ENCODE measurements around the gene TBC1D1. TPM values are rescaled to one million over a fixed set of nuclear protein-coding genes. Genes with fewer than 3 reads are reported as not detected.

Gene TBC1D1
- total RNA-seq, 4 donors from 2014 or later = 122 to 258 (median 139) TPM

DNA sequence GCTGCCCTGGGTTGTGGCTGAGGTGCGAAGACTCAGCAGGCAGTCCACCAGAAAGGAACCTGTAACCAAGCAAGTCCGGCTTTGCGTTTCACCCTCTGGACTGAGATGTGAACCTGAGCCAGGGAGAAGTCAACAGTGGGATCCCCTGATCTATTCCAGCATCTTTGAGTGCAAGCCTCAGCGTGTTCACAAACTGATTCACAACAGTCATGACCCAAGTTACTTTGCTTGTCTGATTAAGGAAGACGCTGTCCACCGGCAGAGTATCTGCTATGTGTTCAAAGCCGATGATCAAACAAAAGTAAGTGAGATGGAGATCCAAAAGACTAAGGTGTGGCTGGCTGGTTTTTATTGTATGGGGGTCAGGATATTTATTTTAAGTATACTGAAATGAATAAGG, 11.3 kb downstream of the TBC1D1 start:
- 65 to 75% methylated on average over 3 to 7 of the region's 7 CpGs for WGBS, 2 donors (ENCODE audit: low coverage in 1 of 2)
- H3K9me3 ChIP-seq = no peaks in the 10 kb centered on the region
- H3K36me3 ChIP-seq = no peaks in the 10 kb centered on the region
- no peak overlapping the region for H3K4me3 ChIP-seq
- no peaks in the 10 kb centered on the region for H3K27me3 ChIP-seq
- TF ChIP-seq EP300 (IDR thresholded peaks at IDR 0.05; ENCODE audit: low read depth) = no peak
- intact Hi-C loops (cut with DNase I; ENCODE audit: low total_unique reads) = no loop called here
- H3K4me1 ChIP-seq = peaks cover 0 to 5% (median 0%) of the 10 kb centered on the region in 4 donors
- in situ Hi-C loops (cut with MboI; ENCODE audit: low pct_ligation_motif_present in 1 of 4, low pct_unique_long_range_greater_than_20kb in 1 of 4, low sequenced_read_pairs in 3 of 4) = no loop called here
- no peak overlapping the region for H3K27ac ChIP-seq
- no peak for DNase-seq

- TF ChIP-seq EP300 (IDR thresholded peaks at IDR 0.05; ENCODE audit: low read depth) = no peak
- TF ChIP-seq CTCF (IDR thresholded peaks at IDR 0.05) = no peak
- TF ChIP-seq POLR2A (IDR thresholded peaks at IDR 0.05) = no peak
- TF ChIP-seq POLR2AphosphoS5 (IDR thresholded peaks at IDR 0.05) = no peak
- WGBS, 2 donors (ENCODE audit: low coverage in 1 of 2) = 79 to 86% methylated on average over 8 to 9 of the region's 9 CpGs
- no peaks in the 10 kb centered on the region for H3K27me3 ChIP-seq
- peaks cover 0 to 5% (median 2%) of the 10 kb centered on the region in 4 donors for H3K4me1 ChIP-seq
- in situ Hi-C loops (cut with MboI; ENCODE audit: low pct_ligation_motif_present in 1 of 4, low pct_unique_long_range_greater_than_20kb in 1 of 4, low sequenced_read_pairs in 3 of 4) = no loop called here
- H3K27ac ChIP-seq = no peak overlapping the region
- intact Hi-C loops (cut with DNase I; ENCODE audit: low total_unique reads) = no loop called here
- H3K9me3 ChIP-seq = no peaks in the 10 kb centered on the region
- H3K36me3 ChIP-seq = no peaks in the 10 kb centered on the region
- no peak overlapping the region for H3K4me3 ChIP-seq
- DNase-seq = no peak
Observed at GRCh38 chr4:37902738-37903693, 12.1 kb downstream of the TBC1D1 start.

DNA sequence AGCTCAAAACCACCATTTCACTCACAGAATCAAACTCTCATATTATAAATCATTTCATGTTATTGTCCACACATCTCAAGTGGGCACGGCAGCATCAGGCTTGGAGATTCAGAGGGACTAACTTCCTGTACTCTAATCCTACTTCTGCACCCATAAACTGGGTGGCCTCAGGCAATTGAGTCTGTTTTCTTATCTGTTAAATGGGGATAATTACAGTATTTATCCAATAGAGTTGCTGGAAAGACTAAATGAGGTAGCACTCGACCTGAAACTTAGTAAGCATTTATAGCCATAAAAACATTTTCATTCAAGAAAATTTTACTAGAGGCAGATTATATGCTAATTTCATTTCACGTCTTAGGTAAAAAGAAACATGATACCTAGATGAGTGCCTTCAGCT, 13.0 kb downstream of the TBC1D1 start:
- intact Hi-C loops (cut with DNase I; ENCODE audit: low total_unique reads) = no loop called here
- no peak for DNase-seq
- in situ Hi-C loops (cut with MboI; ENCODE audit: low pct_ligation_motif_present in 1 of 4, low pct_unique_long_range_greater_than_20kb in 1 of 4, low sequenced_read_pairs in 3 of 4) = no loop called here
- WGBS, 2 donors (ENCODE audit: low coverage in 1 of 2) = 68 to 80% methylated on average over 3 of the region's 3 CpGs
- Histone ChIP-seq H3K27ac (no peak overlapping the region), H3K36me3 (no peaks in the 10 kb centered on the region), H3K4me3 (no peak overlapping the region), H3K4me1 (peaks cover 0 to 7% (median 3%) of the 10 kb centered on the region in 4 donors), H3K27me3 (no peaks in the 10 kb centered on the region), H3K9me3 (no peaks in the 10 kb centered on the region)
- TF ChIP-seq POLR2A (IDR thresholded peaks at IDR 0.05) = no peak
- TF ChIP-seq CTCF (IDR thresholded peaks at IDR 0.05) = no peak
- TF ChIP-seq EP300 (IDR thresholded peaks at IDR 0.05; ENCODE audit: low read depth) = no peak
- no peak for TF ChIP-seq POLR2AphosphoS5 (IDR thresholded peaks at IDR 0.05)

DNA sequence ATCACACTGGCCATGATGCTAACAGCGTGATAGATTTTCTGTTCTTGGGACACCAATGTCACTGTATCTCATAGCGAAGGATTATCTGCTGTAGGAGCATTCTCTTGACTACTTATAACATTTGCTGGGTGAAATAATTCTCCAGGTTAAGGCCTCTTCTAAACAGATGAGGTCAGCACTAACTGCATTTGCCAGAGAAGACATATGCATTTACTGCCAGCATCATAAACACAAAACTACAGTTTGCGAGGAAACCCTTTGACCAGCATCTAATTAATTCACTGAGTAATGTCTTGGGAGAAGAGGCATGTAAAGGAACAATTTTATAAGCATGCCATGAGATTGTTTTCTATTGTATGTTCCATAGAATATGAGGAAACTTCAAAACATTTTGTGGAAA, 13.9 kb downstream of the TBC1D1 start:
- no peaks in the 10 kb centered on the region for H3K9me3 ChIP-seq
- no peak overlapping the region for H3K27ac ChIP-seq
- intact Hi-C loops (cut with DNase I; ENCODE audit: low total_unique reads) = no loop called here
- H3K27me3 ChIP-seq = no peaks in the 10 kb centered on the region
- H3K36me3 ChIP-seq = no peaks in the 10 kb centered on the region
- WGBS, 2 donors (ENCODE audit: low coverage in 1 of 2) = 87 to 92% methylated on average over 3 of the region's 3 CpGs
- in situ Hi-C loops (cut with MboI; ENCODE audit: low pct_ligation_motif_present in 1 of 4, low pct_unique_long_range_greater_than_20kb in 1 of 4, low sequenced_read_pairs in 3 of 4) = no loop called here
- DNase-seq = no peak
- no peak overlapping the region for H3K4me3 ChIP-seq
- peaks cover 0 to 9% (median 6%) of the 10 kb centered on the region in 4 donors for H3K4me1 ChIP-seq
- TF ChIP-seq POLR2AphosphoS5 (IDR thresholded peaks at IDR 0.05) = no peak
- no peak for TF ChIP-seq EP300 (IDR thresholded peaks at IDR 0.05; ENCODE audit: low read depth)
- no peak for TF ChIP-seq CTCF (IDR thresholded peaks at IDR 0.05)
- no peak for TF ChIP-seq POLR2A (IDR thresholded peaks at IDR 0.05)

Measured in transverse colon (tissue), 4 donors.